NCI-H1417 treated with DMSO at 0.1 percent for 48 hours (cell line): ENCODE results near the gene ZFP62.
"Not testable (repeated sequence)": the region's sequence is repeated elsewhere in the genome, so short reads cannot be mapped to it uniquely, and the experiment has no call there.

Experiments
- DNase-seq: peaks from one replicate; lab custom pipeline; 2025; lab: John Stamatoyannopoulos, UW

Gene ZFP62

GRCh38 chr5:180860887-180861822 is at the start of gene ZFP62:
Gene ZFP62 (minus strand): TSS chr5:180861276. CDS start chr5:180861219, 57 bp downstream.
- peak; percentile 37 for DNase-seq

- no peak for DNase-seq
Measured at GRCh38 chr5:180910735-180911134, 49.7 kb upstream of the ZFP62 start.

GRCh38 chr5:180910182-180910581 is 49.1 kb upstream of the ZFP62 start:
- no peak for DNase-seq

- no peak for DNase-seq
Measured at GRCh38 chr5:180909782-180910181, 48.7 kb upstream of the ZFP62 start.

- DNase-seq: no peak
Measured at GRCh38 chr5:180908998-180909731, 48.1 kb upstream of the ZFP62 start.

- DNase-seq: no peak
Measured at GRCh38 chr5:180908400-180908799, 47.3 kb upstream of the ZFP62 start.

- DNase-seq: no peak
Measured at GRCh38 chr5:180901319-180902009, 40.4 kb upstream of the ZFP62 start.

- DNase-seq: no peak
Measured at GRCh38 chr5:180900178-180900577, 39.1 kb upstream of the ZFP62 start.

GRCh38 chr5:180898621-180899246 is 37.7 kb upstream of the ZFP62 start, which contains the start of gene BTNL8:
Gene BTNL8 (plus strand): TSS chr5:180899159. CDS start chr5:180899311, 152 bp downstream.
- DNase-seq: no peak

- DNase-seq: not testable (repeated sequence)
Measured at GRCh38 chr5:180895330-180895729, 34.3 kb upstream of the ZFP62 start.

GRCh38 chr5:180889381-180889780 is 28.3 kb upstream of the ZFP62 start:
- no peak for DNase-seq

GRCh38 chr5:180885845-180886529 is 24.9 kb upstream of the ZFP62 start:
- not testable (repeated sequence) for DNase-seq

GRCh38 chr5:180875860-180876426 is 14.9 kb upstream of the ZFP62 start:
- DNase-seq: no peak

GRCh38 chr5:180874804-180875582 is 13.9 kb upstream of the ZFP62 start:
- no peak for DNase-seq

GRCh38 chr5:180873615-180874520 is 12.8 kb upstream of the ZFP62 start:
- no peak for DNase-seq

GRCh38 chr5:180872419-180872818 is 11.3 kb upstream of the ZFP62 start:
- no peak for DNase-seq

- no peak for DNase-seq
Measured at GRCh38 chr5:180870276-180871068, 9.4 kb upstream of the ZFP62 start.

GRCh38 chr5:180869587-180869986 is 8.5 kb upstream of the ZFP62 start:
- no peak for DNase-seq
